ENCODE measurements around the gene LINGO3. TPM values are rescaled to one million over a fixed set of nuclear protein-coding genes. Genes with fewer than 3 reads are reported as not detected.
A peak's percentile ranks its signal among the peaks of the same experiment; 100 is the strongest.

Gene LINGO3
- total and polyA plus RNA-seq, 5 donors = not detected

GRCh38 chr19:2345794-2346663 is 38.1 kb upstream of the LINGO3 start:
- Histone ChIP-seq H3K27me3 (ENCODE audit: control insufficient read depth, insufficient read depth) (no peaks in the 10 kb centered on the region), H3K4me3 (ENCODE audit: low read length) (no peak overlapping the region), H3K9me3 (ENCODE audit: control insufficient read depth, low read length) (no peaks in the 10 kb centered on the region), H3K4me1 (ENCODE audit: control insufficient read depth, insufficient read depth, low read length) (no peaks in the 10 kb centered on the region), H3K27ac (ENCODE audit: low read length) (no peak overlapping the region)
- intact Hi-C loops (cut with DNase I) = no loop called here
- DNase-seq (peak; percentile 58 to 85 (median 78)), ATAC-seq (peak; percentile 61 to 71)
- WGBS = 63% methylated on average over 25 of the region's 25 CpGs

GRCh38 chr19:2345076-2345475 is 37.1 kb upstream of the LINGO3 start:
- no peaks in the 10 kb centered on the region for H3K27me3 ChIP-seq (ENCODE audit: control insufficient read depth, insufficient read depth)
- ATAC-seq = peak; percentile 7 to 13
- H3K4me1 ChIP-seq (ENCODE audit: control insufficient read depth, insufficient read depth, low read length) = no peaks in the 10 kb centered on the region
- H3K9me3 ChIP-seq (ENCODE audit: control insufficient read depth, low read length) = no peaks in the 10 kb centered on the region
- 98% methylated on average over 17 of the region's 17 CpGs for WGBS
- DNase-seq = peak in 2 of 3 donors; percentile 18 to 44
- no peak overlapping the region for H3K27ac ChIP-seq (ENCODE audit: low read length)
- intact Hi-C loops (cut with DNase I) = no loop called here
- no peak overlapping the region for H3K4me3 ChIP-seq (ENCODE audit: low read length)

- intact Hi-C loops (cut with DNase I) = no loop called here
- Histone ChIP-seq H3K4me3 (ENCODE audit: low read length) (no peak overlapping the region), H3K4me1 (ENCODE audit: control insufficient read depth, insufficient read depth, low read length) (no peaks in the 10 kb centered on the region), H3K27me3 (ENCODE audit: control insufficient read depth, insufficient read depth) (no peaks in the 10 kb centered on the region), H3K27ac (ENCODE audit: low read length) (no peak overlapping the region), H3K9me3 (ENCODE audit: control insufficient read depth, low read length) (no peaks in the 10 kb centered on the region)
- DNase-seq (peak in 2 of 3 donors; percentile 30 to 48), ATAC-seq (peak in 1 of 2 donors; percentile 10)
- WGBS = 93% methylated on average over 24 of the region's 24 CpGs
Observed at GRCh38 chr19:2344381-2344870, 36.5 kb upstream of the LINGO3 start.

GRCh38 chr19:2343289-2343982 is 35.5 kb upstream of the LINGO3 start:
- no peaks in the 10 kb centered on the region for H3K4me1 ChIP-seq (ENCODE audit: control insufficient read depth, insufficient read depth, low read length)
- no peak overlapping the region for H3K4me3 ChIP-seq (ENCODE audit: low read length)
- H3K27me3 ChIP-seq (ENCODE audit: control insufficient read depth, insufficient read depth) = no peaks in the 10 kb centered on the region
- DNase-seq (peak in 1 of 3 donors; percentile 41), ATAC-seq (no peak)
- intact Hi-C loops (cut with DNase I) = no loop called here
- 96% methylated on average over 31 of the region's 31 CpGs for WGBS
- H3K9me3 ChIP-seq (ENCODE audit: control insufficient read depth, low read length) = no peaks in the 10 kb centered on the region
- no peak overlapping the region for H3K27ac ChIP-seq (ENCODE audit: low read length)

GRCh38 chr19:2342656-2343288 is 34.8 kb upstream of the LINGO3 start:
- intact Hi-C loops (cut with DNase I) = no loop called here
- no peak for ATAC-seq
- H3K27me3 ChIP-seq (ENCODE audit: control insufficient read depth, insufficient read depth) = no peaks in the 10 kb centered on the region
- WGBS = 96% methylated on average over 29 of the region's 29 CpGs
- no peaks in the 10 kb centered on the region for H3K9me3 ChIP-seq (ENCODE audit: control insufficient read depth, low read length)
- no peak overlapping the region for H3K4me3 ChIP-seq (ENCODE audit: low read length)
- no peaks in the 10 kb centered on the region for H3K4me1 ChIP-seq (ENCODE audit: control insufficient read depth, insufficient read depth, low read length)
- no peak overlapping the region for H3K27ac ChIP-seq (ENCODE audit: low read length)
- DNase-seq = peak in 2 of 3 donors; percentile 35 to 37

- WGBS = 88% methylated on average over 15 of the region's 15 CpGs
- DNase-seq (peak in 2 of 3 donors; percentile 30 to 34), ATAC-seq (no peak)
- Histone ChIP-seq H3K4me1 (ENCODE audit: control insufficient read depth, insufficient read depth, low read length) (no peaks in the 10 kb centered on the region), H3K27me3 (ENCODE audit: control insufficient read depth, insufficient read depth) (no peaks in the 10 kb centered on the region), H3K27ac (ENCODE audit: low read length) (no peak overlapping the region), H3K9me3 (ENCODE audit: control insufficient read depth, low read length) (no peaks in the 10 kb centered on the region), H3K4me3 (ENCODE audit: low read length) (no peak overlapping the region)
- intact Hi-C loops (cut with DNase I) = no loop called here
Observed at GRCh38 chr19:2341982-2342381, 34.0 kb upstream of the LINGO3 start.

GRCh38 chr19:2341244-2341751 is 33.3 kb upstream of the LINGO3 start:
- DNase-seq (peak in 2 of 3 donors; percentile 44 to 52), ATAC-seq (no peak)
- 78% methylated on average over 24 of the region's 24 CpGs for WGBS
- Histone ChIP-seq H3K9me3 (ENCODE audit: control insufficient read depth, low read length) (no peaks in the 10 kb centered on the region), H3K27ac (ENCODE audit: low read length) (no peak overlapping the region), H3K27me3 (ENCODE audit: control insufficient read depth, insufficient read depth) (no peaks in the 10 kb centered on the region), H3K4me3 (ENCODE audit: low read length) (no peak overlapping the region), H3K4me1 (ENCODE audit: control insufficient read depth, insufficient read depth, low read length) (no peaks in the 10 kb centered on the region)
- intact Hi-C loops (cut with DNase I) = no loop called here

- ATAC-seq (no peak), DNase-seq (peak in 1 of 3 donors; percentile 48)
- WGBS = 93% methylated on average over 38 of the region's 38 CpGs
- Histone ChIP-seq H3K4me1 (ENCODE audit: control insufficient read depth, insufficient read depth, low read length) (no peaks in the 10 kb centered on the region), H3K27ac (ENCODE audit: low read length) (no peak overlapping the region), H3K27me3 (ENCODE audit: control insufficient read depth, insufficient read depth) (no peaks in the 10 kb centered on the region), H3K9me3 (ENCODE audit: control insufficient read depth, low read length) (no peaks in the 10 kb centered on the region), H3K4me3 (ENCODE audit: low read length) (no peak overlapping the region)
- intact Hi-C loops (cut with DNase I) = no loop called here
Observed at GRCh38 chr19:2340496-2341243, 32.7 kb upstream of the LINGO3 start.

- DNase-seq = peak in 2 of 3 donors; percentile 38 to 54
- intact Hi-C loops (cut with DNase I) = no loop called here
- H3K27me3 ChIP-seq (ENCODE audit: control insufficient read depth, insufficient read depth) = no peaks in the 10 kb centered on the region
Observed at GRCh38 chr19:2339644-2340310, 31.8 kb upstream of the LINGO3 start.

More at GRCh38 chr19:2339644-2340310, 31.8 kb upstream of the LINGO3 start:
- no peak for ATAC-seq
- no peak overlapping the region for H3K4me3 ChIP-seq (ENCODE audit: low read length)
- H3K4me1 ChIP-seq (ENCODE audit: control insufficient read depth, insufficient read depth, low read length) = no peaks in the 10 kb centered on the region
- WGBS = 94% methylated on average over 52 of the region's 52 CpGs
- H3K27ac ChIP-seq (ENCODE audit: low read length) = no peak overlapping the region
- no peaks in the 10 kb centered on the region for H3K9me3 ChIP-seq (ENCODE audit: control insufficient read depth, low read length)

Data from right cardiac atrium (tissue), 5 donors.